Smooth muscle cell (in vitro differentiated cells): ENCODE data around the gene RGL1. TPM values are rescaled to one million over a fixed set of nuclear protein-coding genes. Genes with fewer than 3 reads are reported as not detected.

Source experiments
- DNase-seq: peaks from one replicate; lab custom pipeline; 2025; ENCODE audit not compliant: unreplicated experiment; lab: John Stamatoyannopoulos, UW
- H2AFZ ChIP-seq: fragments of 200-600 bp; sonication (generic); 2 replicates; pipeline ENCODE4 v1.6.0; 2016; ENCODE audit warnings: antibody characterized with exemption, low read depth, mild to moderate bottlenecking
- H3F3A ChIP-seq: fragments of 200-600 bp; sonication (generic); 2 replicates; pipeline ENCODE4 v1.6.0; 2017; ENCODE audit warnings: antibody characterized with exemption, low read depth
- H3K27ac ChIP-seq: fragments of 200-600 bp; sonication (generic); 2 replicates; pipeline ENCODE4 v1.5.1; 2016; ENCODE audit warnings: low read depth, mild to moderate bottlenecking
- H3K27me3 ChIP-seq: fragments of 200-600 bp; sonication (generic); 2 replicates; pipeline ENCODE4 v1.6.1; 2016; ENCODE audit warnings: low read depth, mild to moderate bottlenecking
- H3K36me3 ChIP-seq: fragments of 200-600 bp; sonication (generic); 2 replicates; pipeline ENCODE4 v1.5.1; 2016; ENCODE audit warnings: low read depth
- H3K4me1 ChIP-seq: fragments of 200-600 bp; sonication (generic); 2 replicates; pipeline ENCODE4 v1.5.1; 2016; ENCODE audit warnings: low read depth
- H3K4me2 ChIP-seq: fragments of 200-600 bp; sonication (generic); 2 replicates; pipeline ENCODE4 v1.6.0; 2016; ENCODE audit warnings: mild to moderate bottlenecking
- H3K4me3 ChIP-seq: fragments of 200-600 bp; sonication (generic); 2 replicates; pipeline ENCODE4 v1.5.1; 2016; ENCODE audit warnings: mild to moderate bottlenecking
- H3K79me2 ChIP-seq: fragments of 200-600 bp; sonication (generic); 2 replicates; pipeline ENCODE4 v1.6.0; 2016; ENCODE audit warnings: low read depth, mild to moderate bottlenecking
- H3K9ac ChIP-seq: fragments of 200-600 bp; sonication (generic); 2 replicates; pipeline ENCODE4 v1.6.0; 2016; ENCODE audit warnings: low read depth
- H3K9me3 ChIP-seq: fragments of 200-600 bp; sonication (generic); replicated peaks from 2 replicates; pipeline ENCODE4 v1.5.1; 2016; ENCODE audit warnings: low read depth
- H4K20me1 ChIP-seq: fragments of 200-600 bp; sonication (generic); 2 replicates; pipeline ENCODE4 v1.6.0; 2016; ENCODE audit warnings: low read depth
- CTCF ChIP-seq: fragments of 200-600 bp; sonication (generic); IDR thresholded peaks from 2 replicates; pipeline ENCODE4 v1.5.1; 2017; ENCODE audit warnings: borderline replicate concordance, mild to moderate bottlenecking, antibody characterized with exemption; ENCODE audit not compliant: insufficient read depth, poor library complexity, severe bottlenecking
- WGBS: methylation state at CpG from one replicate; pipeline ENCODE4 v1.1.7; 2016; ENCODE audit warnings: low lambda C conversion rate; 5-methylcytosine and 5-hydroxymethylcytosine counted together
- polyA plus RNA-seq: library from polyadenylated mRNA; unstranded; fragments of >200 nt; fragmentation: Nextera tagmentation; extraction: Ambion mirVana; gene quantifications from 2 replicates; pipeline ENCODE4 v1.2.1, GENCODE V29; 2016
- total RNA-seq: library from RNA; depleted of rRNA; stranded (reverse); fragments of >200 nt; gene quantifications from 2 replicates; pipeline ENCODE4 v1.2.3, GENCODE V29; 2014

Gene RGL1
- total and polyA plus RNA-seq, 2 experiments from 2014 or later = 21.1 to 21.4 TPM

- H3K27me3 ChIP-seq = no peaks in the 10 kb centered on the region
- H3K4me1 ChIP-seq = peaks cover 20% of the 10 kb centered on the region
- H3K27ac ChIP-seq = no peak overlapping the region
- no peak overlapping the region for H2AFZ ChIP-seq
- H3K4me3 ChIP-seq = no peak overlapping the region
- 78% methylated on average over 5 of the region's 5 CpGs for WGBS
- no peaks in the 10 kb centered on the region for H3K9me3 ChIP-seq
- TF ChIP-seq CTCF = no peak
- H3K79me2 ChIP-seq = no peaks in the 10 kb centered on the region
- no peak overlapping the region for H3K9ac ChIP-seq
- H3K36me3 ChIP-seq = peaks cover 27% of the 10 kb centered on the region
- H4K20me1 ChIP-seq = no peaks in the 10 kb centered on the region
- peaks cover 3% of the 10 kb centered on the region for H3F3A ChIP-seq
- no peak overlapping the region for H3K4me2 ChIP-seq
- DNase-seq = no peak
These were observed 78.7 kb downstream of the RGL1 start for GRCh38 chr1:183883623-183884022.

GRCh38 chr1:183884526-183884925 lies 79.6 kb downstream of the RGL1 start:
- H3K4me1 ChIP-seq = peaks cover 20% of the 10 kb centered on the region
- no peaks in the 10 kb centered on the region for H3K27me3 ChIP-seq
- no peaks in the 10 kb centered on the region for H3F3A ChIP-seq
- no peaks in the 10 kb centered on the region for H3K79me2 ChIP-seq
- H3K9me3 ChIP-seq = no peaks in the 10 kb centered on the region
- WGBS = 96% methylated on average over 4 of the region's 4 CpGs
- H3K36me3 ChIP-seq = peaks cover 33% of the 10 kb centered on the region
- H3K27ac ChIP-seq = no peak overlapping the region
- no peak overlapping the region for H3K4me2 ChIP-seq
- no peak overlapping the region for H3K4me3 ChIP-seq
- no peak for DNase-seq
- no peak overlapping the region for H3K9ac ChIP-seq
- H2AFZ ChIP-seq = no peak overlapping the region
- TF ChIP-seq CTCF = no peak
- no peaks in the 10 kb centered on the region for H4K20me1 ChIP-seq

GRCh38 chr1:183885142-183885735 lies 80.3 kb downstream of the RGL1 start:
- Histone ChIP-seq H3K9ac (no peak overlapping the region), H3K4me2 (no peak overlapping the region), H3K36me3 (peaks cover 33% of the 10 kb centered on the region), H2AFZ (no peak overlapping the region), H3K4me1 (peaks cover 14% of the 10 kb centered on the region), H3K27ac (no peak overlapping the region), H3K4me3 (no peak overlapping the region), H3F3A (no peaks in the 10 kb centered on the region), H3K9me3 (no peaks in the 10 kb centered on the region), H4K20me1 (no peaks in the 10 kb centered on the region), H3K27me3 (no peaks in the 10 kb centered on the region), H3K79me2 (no peaks in the 10 kb centered on the region)
- no peak for DNase-seq
- TF ChIP-seq CTCF = no peak
- 90% methylated on average over 1 of the region's 1 CpG for WGBS
